ENCODE data around the gene PSMA4. TPM values are rescaled to one million over a fixed set of nuclear protein-coding genes. Genes with fewer than 3 reads are reported as not detected.
"Not testable (repeated sequence)": the region's sequence is repeated elsewhere in the genome, so short reads cannot be mapped to it uniquely, and the experiment has no call there.

PSMA4 gene
- total RNA-seq, 1 donor from 2014 or later = 315 TPM

DNA sequence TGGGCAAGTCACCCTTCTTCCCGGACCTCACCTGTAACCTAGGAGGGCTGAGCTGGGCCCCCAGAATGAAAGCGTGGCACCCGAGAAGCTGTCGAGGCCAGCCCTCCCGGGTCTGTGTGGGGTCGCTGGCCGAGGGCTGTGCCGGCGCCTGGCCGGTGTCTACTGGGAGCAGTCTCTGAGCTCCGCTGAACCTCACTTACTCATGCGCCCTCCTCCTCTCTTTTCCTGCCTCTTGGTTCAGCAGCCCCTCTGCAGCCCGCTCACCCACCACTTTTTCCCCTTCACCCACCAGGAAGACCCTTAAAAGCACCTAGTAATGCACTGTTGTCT is 32.4 kb upstream of the PSMA4 start:
- peaks cover 48% of the 10 kb centered on the region for H3K27me3 Mint-ChIP-seq (ENCODE audit: low read depth)
- TF ChIP-seq, protein P1, sequence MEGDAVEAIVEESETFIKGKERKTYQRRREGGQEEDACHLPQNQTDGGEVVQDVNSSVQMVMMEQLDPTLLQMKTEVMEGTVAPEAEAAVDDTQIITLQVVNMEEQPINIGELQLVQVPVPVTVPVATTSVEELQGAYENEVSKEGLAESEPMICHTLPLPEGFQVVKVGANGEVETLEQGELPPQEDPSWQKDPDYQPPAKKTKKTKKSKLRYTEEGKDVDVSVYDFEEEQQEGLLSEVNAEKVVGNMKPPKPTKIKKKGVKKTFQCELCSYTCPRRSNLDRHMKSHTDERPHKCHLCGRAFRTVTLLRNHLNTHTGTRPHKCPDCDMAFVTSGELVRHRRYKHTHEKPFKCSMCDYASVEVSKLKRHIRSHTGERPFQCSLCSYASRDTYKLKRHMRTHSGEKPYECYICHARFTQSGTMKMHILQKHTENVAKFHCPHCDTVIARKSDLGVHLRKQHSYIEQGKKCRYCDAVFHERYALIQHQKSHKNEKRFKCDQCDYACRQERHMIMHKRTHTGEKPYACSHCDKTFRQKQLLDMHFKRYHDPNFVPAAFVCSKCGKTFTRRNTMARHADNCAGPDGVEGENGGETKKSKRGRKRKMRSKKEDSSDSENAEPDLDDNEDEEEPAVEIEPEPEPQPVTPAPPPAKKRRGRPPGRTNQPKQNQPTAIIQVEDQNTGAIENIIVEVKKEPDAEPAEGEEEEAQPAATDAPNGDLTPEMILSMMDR (conservative IDR thresholded peaks at IDR 0.05) = no peak
- no peak overlapping the region for H3K27ac Mint-ChIP-seq (ENCODE audit: unreplicated experiment)
- H3K4me3 Mint-ChIP-seq = peak overlapping the region; percentile 87
- H3K9me3 Mint-ChIP-seq = no peaks in the 10 kb centered on the region
- peaks cover 16% of the 10 kb centered on the region for H3K4me1 Mint-ChIP-seq
- DNase-seq (ENCODE audit: low read depth, low spot score) = no peak
- no peaks in the 10 kb centered on the region for H3K36me3 Mint-ChIP-seq (ENCODE audit: low read depth)

DNA sequence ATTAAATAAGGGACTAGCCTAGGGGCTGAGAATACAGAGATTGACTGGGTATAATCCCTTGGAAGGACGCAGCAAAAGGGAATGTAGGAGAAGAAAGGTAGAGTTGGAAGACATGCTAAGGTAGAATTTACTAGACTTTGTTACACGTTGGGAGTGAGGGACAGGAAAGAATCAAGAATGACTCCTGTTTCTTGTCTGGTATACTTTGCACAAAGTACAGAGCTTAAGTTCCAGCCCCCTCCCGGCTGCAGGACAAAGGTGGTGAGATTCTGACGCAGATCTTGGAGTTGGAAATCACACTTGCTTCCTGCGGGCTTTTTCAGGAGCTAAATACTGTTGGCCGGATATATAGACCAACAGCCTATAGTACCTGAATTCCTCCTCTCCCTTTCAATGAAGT is 32.0 kb upstream of the PSMA4 start:
- H3K9me3 Mint-ChIP-seq = no peaks in the 10 kb centered on the region
- H3K36me3 Mint-ChIP-seq (ENCODE audit: low read depth) = no peaks in the 10 kb centered on the region
- peak overlapping the region; percentile 87 for H3K4me3 Mint-ChIP-seq
- no peak overlapping the region for H3K27ac Mint-ChIP-seq (ENCODE audit: unreplicated experiment)
- peaks cover 16% of the 10 kb centered on the region for H3K4me1 Mint-ChIP-seq
- no peak for DNase-seq (ENCODE audit: low read depth, low spot score)
- peaks cover 48% of the 10 kb centered on the region for H3K27me3 Mint-ChIP-seq (ENCODE audit: low read depth)
- TF ChIP-seq, protein P1 (conservative IDR thresholded peaks at IDR 0.05) = no peak

DNA sequence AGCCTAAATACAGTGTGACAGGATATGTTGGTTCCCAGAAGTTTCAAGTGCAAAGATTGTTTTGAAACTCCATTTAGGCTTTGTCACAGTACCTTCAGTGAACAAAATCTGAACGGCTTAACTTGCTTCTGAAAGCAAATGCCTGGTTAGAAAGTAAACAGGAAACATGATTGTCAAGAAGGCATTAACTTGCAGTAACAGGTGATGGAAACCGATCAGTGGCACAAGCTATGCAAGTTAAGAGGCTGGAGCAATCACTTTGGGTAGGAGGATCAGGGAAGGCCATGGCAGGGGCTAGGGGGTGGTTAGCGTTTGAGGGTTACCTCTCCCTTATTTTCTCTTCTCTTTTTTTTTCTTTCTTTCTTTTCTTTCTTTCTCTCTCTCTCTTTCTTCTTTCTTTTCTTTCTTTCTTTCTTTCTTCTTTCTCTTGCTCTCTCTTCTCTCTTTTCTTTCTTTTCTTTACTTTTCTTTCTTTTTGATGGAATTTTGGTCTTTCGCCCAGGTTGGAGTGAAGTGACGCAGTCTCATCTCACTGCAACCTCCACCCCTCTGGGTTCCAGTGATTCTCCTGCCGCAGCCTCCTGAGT is 30.4 kb upstream of the PSMA4 start:
- Mint-ChIP-seq H3K27ac (ENCODE audit: unreplicated experiment) (no peak overlapping the region), H3K4me1 (peaks cover 16% of the 10 kb centered on the region), H3K4me3 (no peak overlapping the region), H3K27me3 (ENCODE audit: low read depth) (peaks cover 48% of the 10 kb centered on the region), H3K36me3 (ENCODE audit: low read depth) (no peaks in the 10 kb centered on the region), H3K9me3 (no peaks in the 10 kb centered on the region)
- DNase-seq (ENCODE audit: low read depth, low spot score) = no peak
- TF ChIP-seq, protein P1 (conservative IDR thresholded peaks at IDR 0.05) = no peak

- not testable (repeated sequence) for H3K4me3 Mint-ChIP-seq; H3K36me3 Mint-ChIP-seq (ENCODE audit: low read depth); DNase-seq (ENCODE audit: low read depth, low spot score); H3K4me1 Mint-ChIP-seq; H3K27ac Mint-ChIP-seq (ENCODE audit: unreplicated experiment); H3K9me3 Mint-ChIP-seq; H3K27me3 Mint-ChIP-seq (ENCODE audit: low read depth)
Measured at GRCh38 chr15:78520035-78520434, 20.2 kb upstream of the PSMA4 start.

DNA sequence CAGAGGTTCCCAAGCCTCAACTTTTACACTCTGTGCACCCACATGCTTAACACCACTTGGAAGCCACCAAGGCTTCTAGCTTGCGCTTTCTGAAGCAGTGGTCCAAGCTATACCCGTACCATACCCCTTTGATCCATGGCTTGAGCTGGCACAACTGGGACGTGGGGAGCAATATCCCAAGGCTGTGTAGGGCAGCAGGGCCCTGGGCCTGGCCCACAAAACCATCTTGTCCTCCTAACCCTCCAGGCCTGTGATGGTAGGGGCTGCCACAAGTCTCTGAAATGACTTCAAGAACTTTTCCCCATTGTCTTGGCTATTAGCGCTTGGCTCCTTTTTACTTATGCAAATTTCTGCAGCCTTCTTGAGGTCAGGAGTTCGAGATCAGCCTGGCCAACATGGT is 16.0 kb upstream of the PSMA4 start:
- Mint-ChIP-seq H3K4me1 (no peaks in the 10 kb centered on the region), H3K36me3 (ENCODE audit: low read depth) (peaks cover 3% of the 10 kb centered on the region), H3K4me3 (no peak overlapping the region), H3K27me3 (ENCODE audit: low read depth) (no peaks in the 10 kb centered on the region), H3K27ac (ENCODE audit: unreplicated experiment) (no peak overlapping the region), H3K9me3 (no peaks in the 10 kb centered on the region)
- TF ChIP-seq, protein P1 (conservative IDR thresholded peaks at IDR 0.05) = no peak
- DNase-seq (ENCODE audit: low read depth, low spot score) = no peak

- H3K4me3 Mint-ChIP-seq = no peak overlapping the region
- H3K27ac Mint-ChIP-seq (ENCODE audit: unreplicated experiment) = no peak overlapping the region
- H3K4me1 Mint-ChIP-seq = no peaks in the 10 kb centered on the region
- H3K9me3 Mint-ChIP-seq = no peaks in the 10 kb centered on the region
- peaks cover 3% of the 10 kb centered on the region for H3K36me3 Mint-ChIP-seq (ENCODE audit: low read depth)
- no peak for DNase-seq (ENCODE audit: low read depth, low spot score)
- TF ChIP-seq, protein P1 (conservative IDR thresholded peaks at IDR 0.05) = no peak
- H3K27me3 Mint-ChIP-seq (ENCODE audit: low read depth) = no peaks in the 10 kb centered on the region
Measured at GRCh38 chr15:78527325-78527724, 12.9 kb upstream of the PSMA4 start.
